B cell (primary cell): ENCODE data around the gene GATAD2B. TPM values are rescaled to one million over a fixed set of nuclear protein-coding genes. Genes with fewer than 3 reads are reported as not detected.

Experiments used
- ATAC-seq: fragments of 200-7000 bp; cut with Tn5 transposase; one replicate; pipeline ENCODE4 v1.10.0; 2021; ENCODE audit warnings: low read depth, mild to moderate bottlenecking, moderate number of reproducible peaks, moderate library complexity
- CTCF ChIA-PET: fragments of 350-600 bp; sonication (Branson Sonifier 250); formaldehyde crosslinking; loops from one replicate; lab custom pipeline; 2021; ENCODE audit warnings: antibody characterized with exemption, inconsistent platforms; lab: Charles Lee
- POLR2A ChIA-PET: fragments of 350-600 bp; sonication (Branson Sonifier 250); formaldehyde crosslinking; loops from one replicate; lab custom pipeline; 2021; ENCODE audit warnings: antibody characterized with exemption; lab: Charles Lee
- DNase-seq: peaks from one replicate; pipeline ENCODE4 v3.0.0; 2013
- H2AFZ ChIP-seq: 2 replicates; pipeline ENCODE4 v1.6.1; 2012; ENCODE audit warnings: mild to moderate bottlenecking, low read depth, low read length; ENCODE audit not compliant: insufficient read depth, poor library complexity, severe bottlenecking
- H3K27ac ChIP-seq, 2 donors: 1 replicate in 1 of 2; 2 replicates in 1 of 2; pipeline ENCODE4 v1.5.1; 2012 to 2013; ENCODE audit warnings: low read length in 2 of 2, mild to moderate bottlenecking in 2 of 2, moderate library complexity in 1 of 2
- H3K27me3 ChIP-seq, 4 experiments: fragments of 200-600 bp in 1 of 4; sonication (generic) in 1 of 4; replicated peaks in 1 of 4; 1 replicate in 2 of 4; 2 replicates in 2 of 4; pipeline versions ENCODE4 v1.6.1 to v1.7.0; 2013 to 2016; ENCODE audit warnings: low read length in 3 of 4, mild to moderate bottlenecking in 2 of 4, mixed read lengths in 1 of 4, moderate library complexity in 1 of 4; ENCODE audit not compliant: insufficient read depth in 4 of 4, control insufficient read depth in 3 of 4; ENCODE audit errors: control extremely low read depth in 1 of 4
- H3K36me3 ChIP-seq, 2 experiments: replicated peaks in 1 of 2; 1 replicate in 1 of 2; 2 replicates in 1 of 2; pipeline versions ENCODE4 v1.6.1 to v1.7.1; 2013; ENCODE audit warnings: low read length in 1 of 2; ENCODE audit not compliant: insufficient read depth in 2 of 2, control insufficient read depth in 1 of 2; ENCODE audit errors: control extremely low read depth in 1 of 2, extremely low read depth in 1 of 2
- H3K4me1 ChIP-seq, 2 donors: fragments of 200-600 bp in 1 of 2; sonication (generic) in 1 of 2; 1 replicate in 1 of 2; 2 replicates in 1 of 2; pipeline versions ENCODE4 v1.5.1 to v1.6.1; 2013 to 2017; ENCODE audit warnings: low read length in 2 of 2; ENCODE audit not compliant: control insufficient read depth in 2 of 2, insufficient read depth in 2 of 2
- H3K4me2 ChIP-seq: replicated peaks from 2 replicates; pipeline ENCODE3; 2012; ENCODE audit warnings: mild to moderate bottlenecking, low read depth, low read length; ENCODE audit not compliant: poor library complexity, severe bottlenecking
- H3K4me3 ChIP-seq, 5 experiments: fragments of 200-600 bp in 1 of 5; sonication (generic) in 1 of 5; 1 replicate in 3 of 5; 2 replicates in 2 of 5; pipeline versions ENCODE4 v1.5.1 to v1.7.0; 2011 to 2016; ENCODE audit warnings: low read length in 4 of 5, mild to moderate bottlenecking in 4 of 5, low read depth in 2 of 5, control low read depth in 1 of 5, moderate library complexity in 1 of 5; ENCODE audit not compliant: insufficient read depth in 1 of 5; ENCODE audit errors: control extremely low read depth in 1 of 5, extremely low read depth in 1 of 5
- H3K79me2 ChIP-seq: fragments of 200-600 bp; sonication (generic); one replicate; pipeline ENCODE4 v1.6.0; 2016; ENCODE audit warnings: low read length; ENCODE audit not compliant: control insufficient read depth, insufficient read depth
- H3K9ac ChIP-seq: fragments of 200-600 bp; sonication (generic); 2 replicates; pipeline ENCODE4 v1.6.1; 2017; ENCODE audit warnings: mild to moderate bottlenecking, low read length, moderate library complexity
- H3K9me3 ChIP-seq, 3 donors: one replicate each; pipeline versions ENCODE4 v1.6.1 to v1.7.1; 2013; ENCODE audit warnings: low read length in 2 of 3; ENCODE audit not compliant: control insufficient read depth in 2 of 3, insufficient read depth in 1 of 3; ENCODE audit errors: control extremely low read depth in 1 of 3
- H4K20me1 ChIP-seq: 2 replicates; pipeline ENCODE4 v1.6.0; 2012; ENCODE audit warnings: mild to moderate bottlenecking, low read length; ENCODE audit not compliant: insufficient read depth, control insufficient read depth, poor library complexity, severe bottlenecking
- H3K27ac Mint-ChIP-seq: one replicate; pipeline ENCODE4 v1.8.0; 2021; ENCODE audit warnings: mixed read lengths
- H3K27me3 Mint-ChIP-seq: one replicate; pipeline ENCODE4 v1.8.0; 2021; ENCODE audit warnings: mixed read lengths
- H3K4me1 Mint-ChIP-seq: one replicate; pipeline ENCODE4 v1.8.0; 2021; ENCODE audit warnings: mixed read lengths
- H3K4me3 Mint-ChIP-seq: one replicate; pipeline ENCODE4 v1.8.0; 2021; ENCODE audit warnings: mixed read lengths
- H3K9me3 Mint-ChIP-seq: one replicate; pipeline ENCODE4 v1.8.0; 2022; ENCODE audit warnings: mixed read lengths; ENCODE audit not compliant: insufficient read depth
- CTCF ChIP-seq: fragments of 200-600 bp; IDR thresholded peaks from one replicate; pipeline ENCODE4 v1.8.0; 2022; ENCODE audit warnings: antibody characterized with exemption, mild to moderate bottlenecking
- EZH2 ChIP-seq: IDR thresholded peaks from 2 replicates; pipeline ENCODE4 v1.6.1; 2012; ENCODE audit warnings: borderline replicate concordance, low read depth, mild to moderate bottlenecking, moderate library complexity, low read length; ENCODE audit not compliant: insufficient read depth, poor library complexity, severe bottlenecking
- WGBS: methylation state at CpG from one replicate; pipeline ENCODE4 v1.1.5; 2013; ENCODE audit warnings: missing lambda C conversion rate; ENCODE audit not compliant: insufficient coverage; 5-methylcytosine and 5-hydroxymethylcytosine counted together
- intact Hi-C: fragments of 100-400 bp; cut with micrococcal nuclease; formaldehyde crosslinking; loops from one replicate; pipeline ENCODE4 v1.10.0; 2022
- polyA plus RNA-seq: library from polyadenylated mRNA; depleted of rRNA; stranded (reverse); fragments of >200 nt; gene quantifications from 2 replicates; pipeline ENCODE4 v1.2.3, GENCODE V29; 2012
- total RNA-seq, 2 donors: library from RNA; stranded (reverse); fragments of 120-200 nt in 1 of 2; gene quantifications; 1 replicate in 1 of 2; 2 replicates in 1 of 2; pipeline versions ENCODE4 v1.2.3 to v1.2.4, GENCODE V29; 2013 to 2022

The GATAD2B gene
- total and polyA plus RNA-seq, 2 donors (not counting 1 experiment from before 2014, with no cell fraction given), result 16.7 to 105 TPM

GRCh38 chr1:153963850-153964331, 41.1 kb upstream of the GATAD2B start:
- peak overlapping the region; percentile 85 for H3K4me2 ChIP-seq
- no peak for DNase-seq
- no peak for ATAC-seq
- no peaks in the 10 kb centered on the region for H4K20me1 ChIP-seq
- H2AFZ ChIP-seq, result peak overlapping the region; percentile 91
- ChIA-PET POLR2A (interaction anchor here (0.5 to 9.2 kb wide), 7 partner anchors 13 to 236 kb away, joined by 3 to 115 read pairs (median 9); partner anchors contain the start of genes DENND4B, INTS3, JTB and RAB13), CTCF (interaction anchor here (2.3 to 7.5 kb wide), 3 partner anchors 18 to 166 kb away, joined by 9 to 65 read pairs (median 14); partner anchors contain the start of genes DENND4B and RAB13)
- TF ChIP-seq CTCF (no peak), EZH2 (no peak)
- H3K9me3 Mint-ChIP-seq, result no peaks in the 10 kb centered on the region
- 3% methylated on average over 19 of the region's 22 CpGs for WGBS
- H3K27me3 ChIP-seq, result no peaks in the 10 kb centered on the region
- H3K4me3 Mint-ChIP-seq, result peak overlapping the region; percentile 83
- peaks cover 63% of the 10 kb centered on the region for H3K4me1 Mint-ChIP-seq
- peak overlapping the region; percentile 84 for H3K9ac ChIP-seq
- intact Hi-C loops, result loop anchor here (1.0 kb wide), 2 partner anchors 13 to 18 kb away; partner anchors contain the start of genes DENND4B and JTB
- H3K27ac ChIP-seq, result peak overlapping the region; percentile 85 to 95
- peak overlapping the region; percentile 85 for H3K27ac Mint-ChIP-seq
- H3K27me3 Mint-ChIP-seq, result no peaks in the 10 kb centered on the region
- peaks cover 58% of the 10 kb centered on the region for H3K79me2 ChIP-seq
- no peaks in the 10 kb centered on the region for H3K9me3 ChIP-seq
- H3K4me3 ChIP-seq, result peak overlapping the region; percentile 83 to 91 (median 87)
- peaks cover 0 to 12% of the 10 kb centered on the region in 2 experiments for H3K36me3 ChIP-seq
- peaks cover 50 to 56% of the 10 kb centered on the region in 2 donors for H3K4me1 ChIP-seq
